Measurements from ENCODE around the gene PITPNC1.

- TF ChIP-seq, protein P1, sequence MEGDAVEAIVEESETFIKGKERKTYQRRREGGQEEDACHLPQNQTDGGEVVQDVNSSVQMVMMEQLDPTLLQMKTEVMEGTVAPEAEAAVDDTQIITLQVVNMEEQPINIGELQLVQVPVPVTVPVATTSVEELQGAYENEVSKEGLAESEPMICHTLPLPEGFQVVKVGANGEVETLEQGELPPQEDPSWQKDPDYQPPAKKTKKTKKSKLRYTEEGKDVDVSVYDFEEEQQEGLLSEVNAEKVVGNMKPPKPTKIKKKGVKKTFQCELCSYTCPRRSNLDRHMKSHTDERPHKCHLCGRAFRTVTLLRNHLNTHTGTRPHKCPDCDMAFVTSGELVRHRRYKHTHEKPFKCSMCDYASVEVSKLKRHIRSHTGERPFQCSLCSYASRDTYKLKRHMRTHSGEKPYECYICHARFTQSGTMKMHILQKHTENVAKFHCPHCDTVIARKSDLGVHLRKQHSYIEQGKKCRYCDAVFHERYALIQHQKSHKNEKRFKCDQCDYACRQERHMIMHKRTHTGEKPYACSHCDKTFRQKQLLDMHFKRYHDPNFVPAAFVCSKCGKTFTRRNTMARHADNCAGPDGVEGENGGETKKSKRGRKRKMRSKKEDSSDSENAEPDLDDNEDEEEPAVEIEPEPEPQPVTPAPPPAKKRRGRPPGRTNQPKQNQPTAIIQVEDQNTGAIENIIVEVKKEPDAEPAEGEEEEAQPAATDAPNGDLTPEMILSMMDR (IDR thresholded peaks at IDR 0.05; ENCODE audit: low read length): no peak
- no peak for TF ChIP-seq EZH2 (IDR thresholded peaks at IDR 0.05; ENCODE audit: borderline replicate concordance, low read length)
These were observed 82.9 kb downstream of the PITPNC1 start for GRCh38 chr17:67459985-67460384.

Measured in OCI-LY1 (cell line).